Prostate gland (tissue), 2 donors: Measurements from ENCODE around the gene OR2T34. TPM values are rescaled to one million over a fixed set of nuclear protein-coding genes. Genes with fewer than 3 reads are reported as not detected.

Experiments used
- DNase-seq: peaks from one replicate; pipeline ENCODE4 v3.0.0-alpha.2; 2019; ENCODE audit warnings: low spot score
- H3K27ac ChIP-seq, 2 donors: fragments of 200-600 bp; sonication (generic); 2 replicates each; pipeline ENCODE4 v1.5.1; 2017 to 2019
- H3K27me3 ChIP-seq: fragments of 200-600 bp; sonication (generic); replicated peaks from 2 replicates; pipeline ENCODE4 v1.5.1; 2019; ENCODE audit not compliant: insufficient read depth
- H3K36me3 ChIP-seq, 2 donors: fragments of 200-600 bp; sonication (generic); 1 replicate in 1 of 2; 2 replicates in 1 of 2; pipeline versions ENCODE4 v1.5.1 to v1.8.1; 2017 to 2019
- H3K4me1 ChIP-seq: fragments of 200-600 bp; sonication (generic); replicated peaks from 2 replicates; pipeline ENCODE4 v1.5.1; 2019
- H3K4me3 ChIP-seq, 2 donors: fragments of 200-600 bp; sonication (generic); 2 replicates each; pipeline ENCODE4 v1.5.1; 2017 to 2019
- H3K9me3 ChIP-seq: fragments of 200-600 bp; sonication (generic); 2 replicates; pipeline ENCODE4 v1.5.1; 2017
- POLR2A ChIP-seq: fragments of 450-650 bp; IDR thresholded peaks from one replicate; pipeline ENCODE4 v1.6.1; 2016; ENCODE audit warnings: antibody characterized with exemption, mild to moderate bottlenecking
- POLR2AphosphoS5 ChIP-seq: sonication (generic); formaldehyde crosslinking; IDR thresholded peaks from one replicate; pipeline ENCODE4 v1.6.1; 2017; ENCODE audit warnings: antibody characterized with exemption
- WGBS: methylation state at CpG from one replicate; pipeline ENCODE4 v1.1.5; 2018; 5-methylcytosine and 5-hydroxymethylcytosine counted together
- intact Hi-C: fragments of 100-400 bp; cut with DNase I; formaldehyde crosslinking; loops from one replicate; pipeline ENCODE4 v1.14.2; 2022
- total RNA-seq, 2 donors: library from RNA; depleted of rRNA; stranded (reverse); fragments of >200 nt; gene quantifications; one replicate each; pipeline ENCODE4 v1.1.0, GENCODE V29; 2016
- TF ChIP-seq, protein P1 (sequence below), 4 experiments: fragments of 200-600 bp in 2 of 4; fragments of 450-650 bp in 2 of 4; sonication (generic) in 2 of 4; IDR thresholded peaks; 1 replicate in 3 of 4; 2 replicates in 1 of 4; pipeline ENCODE4 v1.5.1; 2016 to 2019; ENCODE audit warnings: antibody characterized with exemption in 4 of 4, mild to moderate bottlenecking in 2 of 4, moderate library complexity in 2 of 4

OR2T34 gene
- total RNA-seq, 2 donors from 2014 or later = not detected

DNA sequence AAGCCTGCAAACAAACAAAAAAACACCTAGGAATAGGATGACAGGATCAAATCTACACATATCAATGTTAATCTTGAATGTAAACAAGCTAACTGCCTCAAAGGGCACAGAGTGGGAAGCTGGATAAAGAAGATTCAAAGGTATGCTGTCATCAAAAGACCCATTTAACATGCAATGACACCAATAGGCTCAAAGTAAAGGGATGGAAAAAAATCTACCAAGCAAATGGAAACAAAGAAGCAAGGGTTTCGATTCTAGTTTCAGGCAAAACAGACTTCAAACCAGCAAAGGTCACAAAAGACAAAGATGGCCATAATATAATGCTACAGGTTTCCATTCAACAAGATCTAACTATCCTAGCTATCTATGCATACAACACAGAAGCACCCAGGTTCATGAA, 39.2 kb upstream of the OR2T34 start:
- Histone ChIP-seq H3K36me3 (no peaks in the 10 kb centered on the region), H3K9me3 (no peaks in the 10 kb centered on the region), H3K4me3 (no peak overlapping the region), H3K27me3 (no peaks in the 10 kb centered on the region), H3K4me1 (no peaks in the 10 kb centered on the region), H3K27ac (no peak overlapping the region)
- TF ChIP-seq, protein P1, sequence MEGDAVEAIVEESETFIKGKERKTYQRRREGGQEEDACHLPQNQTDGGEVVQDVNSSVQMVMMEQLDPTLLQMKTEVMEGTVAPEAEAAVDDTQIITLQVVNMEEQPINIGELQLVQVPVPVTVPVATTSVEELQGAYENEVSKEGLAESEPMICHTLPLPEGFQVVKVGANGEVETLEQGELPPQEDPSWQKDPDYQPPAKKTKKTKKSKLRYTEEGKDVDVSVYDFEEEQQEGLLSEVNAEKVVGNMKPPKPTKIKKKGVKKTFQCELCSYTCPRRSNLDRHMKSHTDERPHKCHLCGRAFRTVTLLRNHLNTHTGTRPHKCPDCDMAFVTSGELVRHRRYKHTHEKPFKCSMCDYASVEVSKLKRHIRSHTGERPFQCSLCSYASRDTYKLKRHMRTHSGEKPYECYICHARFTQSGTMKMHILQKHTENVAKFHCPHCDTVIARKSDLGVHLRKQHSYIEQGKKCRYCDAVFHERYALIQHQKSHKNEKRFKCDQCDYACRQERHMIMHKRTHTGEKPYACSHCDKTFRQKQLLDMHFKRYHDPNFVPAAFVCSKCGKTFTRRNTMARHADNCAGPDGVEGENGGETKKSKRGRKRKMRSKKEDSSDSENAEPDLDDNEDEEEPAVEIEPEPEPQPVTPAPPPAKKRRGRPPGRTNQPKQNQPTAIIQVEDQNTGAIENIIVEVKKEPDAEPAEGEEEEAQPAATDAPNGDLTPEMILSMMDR (IDR thresholded peaks at IDR 0.05) = no peak
- TF ChIP-seq POLR2AphosphoS5 (no peak), POLR2A (no peak)
- no peak for DNase-seq
- 50% methylated on average over 1 of the region's 1 CpG for WGBS
- intact Hi-C loops = no loop called here

DNA sequence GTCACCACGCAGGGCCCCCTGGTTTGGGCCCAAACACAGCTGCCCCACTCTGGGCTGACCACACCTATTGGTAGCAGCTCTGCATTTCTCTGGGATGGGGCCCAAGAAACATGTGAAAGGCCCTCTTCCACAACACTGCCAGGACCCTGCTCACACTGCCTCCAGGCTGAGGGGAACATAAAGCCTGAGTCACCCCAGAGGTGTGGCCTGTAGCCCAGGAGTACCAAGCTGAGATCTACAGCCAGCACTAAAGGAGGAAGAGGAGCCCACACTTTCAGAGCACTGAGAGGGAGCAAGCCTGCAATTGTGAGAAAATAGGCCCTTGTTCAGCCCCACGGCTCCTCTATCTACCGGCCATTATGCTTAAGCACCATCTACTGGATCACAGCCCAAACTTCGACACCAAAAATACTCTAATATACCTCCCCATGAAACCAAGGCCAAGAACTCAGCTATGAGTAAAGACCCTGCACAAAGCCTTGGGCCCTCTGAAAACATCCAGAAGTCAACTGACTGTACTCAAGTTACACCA, 37.4 kb upstream of the OR2T34 start:
- H3K27me3 ChIP-seq = no peaks in the 10 kb centered on the region
- TF ChIP-seq, protein P1 (IDR thresholded peaks at IDR 0.05) = no peak
- no peak for TF ChIP-seq POLR2A
- TF ChIP-seq POLR2AphosphoS5 = no peak
- no peaks in the 10 kb centered on the region for H3K36me3 ChIP-seq
- DNase-seq = no peak
- intact Hi-C loops = no loop called here
- H3K4me3 ChIP-seq = no peak overlapping the region
- H3K4me1 ChIP-seq = no peaks in the 10 kb centered on the region
- no peaks in the 10 kb centered on the region for H3K9me3 ChIP-seq
- H3K27ac ChIP-seq = no peak overlapping the region
- 81% methylated on average over 4 of the region's 4 CpGs for WGBS

DNA sequence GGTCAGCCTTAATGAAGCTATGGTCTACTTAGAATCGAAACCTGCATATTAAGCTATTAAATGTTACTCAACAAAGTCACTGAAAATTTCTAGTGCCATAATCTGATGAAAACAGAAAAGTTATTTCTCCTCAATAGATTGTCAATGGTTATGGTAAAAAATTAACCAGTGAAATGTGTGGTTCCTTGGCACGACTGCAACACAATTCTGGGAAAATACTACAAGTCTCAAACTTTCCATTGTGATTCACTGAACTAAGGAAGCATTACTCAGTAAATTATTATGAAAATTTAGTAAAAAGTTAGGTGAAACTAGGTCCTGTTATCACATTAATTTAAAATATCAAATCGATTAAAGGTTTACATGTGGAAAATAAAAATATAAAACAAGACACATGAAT, 35.7 kb upstream of the OR2T34 start:
- intact Hi-C loops = no loop called here
- Histone ChIP-seq H3K4me1 (no peaks in the 10 kb centered on the region), H3K36me3 (no peaks in the 10 kb centered on the region), H3K27me3 (no peaks in the 10 kb centered on the region), H3K9me3 (no peaks in the 10 kb centered on the region), H3K27ac (no peak overlapping the region), H3K4me3 (no peak overlapping the region)
- TF ChIP-seq POLR2AphosphoS5 (no peak), POLR2A (no peak)
- TF ChIP-seq, protein P1 (IDR thresholded peaks at IDR 0.05) = no peak
- DNase-seq = no peak
- 51% methylated on average over 3 of the region's 3 CpGs for WGBS

DNA sequence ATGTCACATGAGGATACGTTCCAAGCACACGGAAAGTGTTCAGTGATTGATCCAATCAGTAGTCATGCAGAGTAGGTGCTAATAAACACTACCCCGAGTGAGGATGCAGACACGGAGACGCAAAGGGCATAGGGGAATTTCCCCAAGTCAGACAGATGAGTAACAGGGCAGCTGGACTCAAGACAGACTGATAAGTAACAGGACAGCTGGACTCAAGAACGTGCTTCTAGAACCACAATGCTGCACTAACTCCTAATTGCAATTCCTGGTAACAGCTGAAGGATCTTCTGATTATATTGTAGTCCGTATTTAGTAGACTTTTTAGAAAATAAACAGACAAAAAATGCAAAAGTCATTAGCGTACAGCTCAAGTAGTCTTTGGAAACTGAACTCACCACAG, 24.8 kb upstream of the OR2T34 start:
- no peaks in the 10 kb centered on the region for H3K36me3 ChIP-seq
- DNase-seq = no peak
- no peak overlapping the region for H3K4me3 ChIP-seq
- TF ChIP-seq POLR2A (no peak), POLR2AphosphoS5 (no peak)
- TF ChIP-seq, protein P1 (IDR thresholded peaks at IDR 0.05) = no peak
- WGBS = 84% methylated on average over 8 of the region's 8 CpGs
- H3K27me3 ChIP-seq = no peaks in the 10 kb centered on the region
- H3K9me3 ChIP-seq = no peaks in the 10 kb centered on the region
- H3K27ac ChIP-seq = no peak overlapping the region
- H3K4me1 ChIP-seq = no peaks in the 10 kb centered on the region
- intact Hi-C loops = no loop called here

DNA sequence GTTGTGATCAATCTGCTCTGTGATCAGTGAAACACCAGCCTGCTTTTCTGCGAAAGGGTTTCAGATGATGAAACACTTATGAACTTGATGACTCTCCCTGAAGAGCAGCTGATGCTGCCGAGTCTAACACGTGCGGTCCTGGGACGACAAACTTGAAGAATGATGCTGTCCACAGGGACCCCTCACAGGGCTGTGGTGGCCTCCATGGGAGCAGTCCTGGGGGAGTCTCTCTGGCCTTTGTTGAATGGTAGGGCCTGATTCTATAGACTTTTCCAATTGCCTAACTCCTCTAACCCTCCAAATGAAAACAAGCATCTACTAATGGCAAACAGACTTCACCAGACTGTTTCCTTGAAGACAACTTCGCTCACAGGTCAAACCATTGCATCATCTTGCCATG, 23.0 kb upstream of the OR2T34 start, which contains the start of gene OR2T10:
Gene OR2T10 (minus strand): TSS at position 112 of the 400 bp plus-strand sequence. CDS start 3,932 bp downstream, outside the sequence.
- no peaks in the 10 kb centered on the region for H3K27me3 ChIP-seq
- DNase-seq = no peak
- no peaks in the 10 kb centered on the region for H3K4me1 ChIP-seq
- H3K36me3 ChIP-seq = no peaks in the 10 kb centered on the region
- TF ChIP-seq POLR2A = no peak
- no peak for TF ChIP-seq POLR2AphosphoS5
- TF ChIP-seq, protein P1 (IDR thresholded peaks at IDR 0.05) = no peak
- H3K27ac ChIP-seq = no peak within 1 kb of the TSS
- intact Hi-C loops = no loop called here
- H3K4me3 ChIP-seq = no peak within 1 kb of the TSS
- no peaks in the 10 kb centered on the region for H3K9me3 ChIP-seq
- WGBS = 77% methylated on average over 6 of the region's 6 CpGs
